ENCODE measurements around the gene ERCC6.

ERCC6 gene

GRCh38 chr10:49512121-49512809 is 26.7 kb downstream of the ERCC6 start:
- DNase-seq (ENCODE audit: low read depth in 2 of 2): no peak

- DNase-seq (ENCODE audit: low read depth in 2 of 2): no peak
These were observed 29.1 kb downstream of the ERCC6 start for GRCh38 chr10:49509771-49510303.

GRCh38 chr10:49508654-49509053 is 30.3 kb downstream of the ERCC6 start:
- no peak for DNase-seq (ENCODE audit: low read depth in 2 of 2)

GRCh38 chr10:49508249-49508648 is 30.7 kb downstream of the ERCC6 start:
- DNase-seq (ENCODE audit: low read depth in 2 of 2): no peak

DNA sequence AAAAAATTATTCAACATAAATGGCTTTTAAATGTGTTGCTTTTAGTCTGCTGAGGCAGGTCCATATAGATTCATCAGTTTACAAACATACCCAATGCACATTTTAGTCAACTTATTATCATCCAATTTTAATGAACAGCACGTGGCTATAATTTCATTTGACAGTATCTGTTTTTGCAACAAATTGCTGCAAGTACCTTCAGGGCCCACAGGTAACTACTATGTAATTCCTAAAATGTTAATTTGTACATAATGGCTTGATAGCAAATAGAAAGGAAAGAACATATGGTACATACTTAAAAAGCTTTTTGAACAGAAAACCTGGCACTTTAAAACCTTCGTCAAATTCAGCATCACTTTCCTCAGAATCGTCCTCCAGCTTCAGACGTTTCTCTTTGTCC is 33.3 kb downstream of the ERCC6 start:
- no peak for DNase-seq (ENCODE audit: low read depth in 2 of 2)

DNA sequence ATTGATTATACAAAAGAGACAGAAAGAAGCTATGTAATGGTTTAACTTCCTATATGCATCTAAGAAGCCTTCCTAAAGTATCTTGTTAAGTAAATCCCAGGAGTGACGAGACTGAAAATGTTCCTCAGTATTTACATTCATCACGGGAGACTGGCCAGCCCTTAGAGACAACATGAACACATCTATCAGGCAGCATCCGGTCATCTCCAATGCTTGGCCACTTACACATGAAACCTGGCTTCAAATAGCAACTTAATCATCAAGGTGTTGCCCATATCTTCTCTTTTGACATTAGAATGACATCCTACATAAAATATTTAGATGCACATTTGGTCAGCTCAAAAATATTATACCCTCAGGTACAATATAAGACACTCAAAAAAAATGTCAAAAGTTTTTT is 33.8 kb downstream of the ERCC6 start:
- no peak for DNase-seq (ENCODE audit: low read depth in 2 of 2)

GRCh38 chr10:49504528-49504927 is 34.4 kb downstream of the ERCC6 start:
- no peak for DNase-seq (ENCODE audit: low read depth in 2 of 2)

DNA sequence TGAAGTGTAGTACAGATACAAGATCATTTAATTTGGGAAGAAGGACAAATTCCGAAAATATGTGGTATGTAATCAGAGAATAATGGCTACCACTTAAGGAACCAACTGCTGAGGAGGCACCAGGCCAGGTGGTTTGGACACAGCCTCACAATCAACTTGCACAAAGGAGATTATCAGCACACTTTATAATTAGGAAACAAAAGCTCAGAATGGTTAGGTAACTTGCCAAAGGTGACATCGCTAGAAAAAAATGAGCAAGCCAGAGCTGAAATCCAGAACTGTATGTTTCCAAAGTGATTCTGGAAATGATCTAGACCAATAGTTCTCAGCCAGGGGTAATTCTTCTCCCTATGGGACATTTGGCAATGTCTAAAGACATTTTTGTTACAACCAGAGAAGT is 36.6 kb downstream of the ERCC6 start:
- no peak for DNase-seq (ENCODE audit: low read depth in 2 of 2)

DNA sequence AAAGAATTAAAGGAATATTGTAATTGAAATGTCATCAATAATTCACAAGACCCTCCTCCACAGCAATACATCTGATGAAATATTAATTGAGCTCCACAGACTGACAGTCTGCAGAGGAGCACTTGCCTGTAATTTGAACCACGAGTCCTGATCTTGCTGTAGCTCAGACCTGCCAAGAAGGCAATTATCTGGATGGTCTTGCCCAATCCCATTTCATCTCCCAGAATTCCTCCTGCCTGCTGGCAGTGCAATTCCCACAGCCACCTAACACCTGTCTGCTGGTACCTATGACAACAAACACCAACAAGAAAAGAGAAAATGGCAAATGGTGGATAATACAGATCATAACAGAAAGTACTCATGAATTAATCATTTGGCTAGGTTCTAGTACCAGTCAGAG is 38.5 kb downstream of the ERCC6 start:
- DNase-seq (ENCODE audit: low read depth in 2 of 2): no peak

GRCh38 chr10:49499305-49499851 is 39.5 kb downstream of the ERCC6 start:
- DNase-seq (ENCODE audit: low read depth in 2 of 2): no peak

DNA sequence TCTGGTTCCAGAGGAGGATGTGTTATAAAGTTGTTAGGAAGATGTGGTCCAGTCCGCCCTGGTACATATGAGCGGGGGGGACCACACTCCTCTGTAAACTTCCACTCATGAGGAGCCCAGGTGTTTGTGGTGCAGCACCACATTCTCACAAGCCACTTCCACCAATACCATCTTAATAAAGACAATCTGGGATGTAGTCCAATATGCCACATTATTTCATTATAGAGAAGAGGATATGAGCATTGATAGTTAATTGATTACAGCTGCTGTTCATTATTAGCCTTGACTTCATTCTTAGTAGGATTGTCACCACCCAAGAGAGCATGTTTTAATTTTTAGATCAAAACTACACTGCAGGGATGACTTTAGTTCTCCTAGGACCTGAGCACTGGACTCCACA is 40.5 kb downstream of the ERCC6 start:
- DNase-seq (ENCODE audit: low read depth in 2 of 2): no peak

GRCh38 chr10:49497358-49497757 is 41.6 kb downstream of the ERCC6 start:
- DNase-seq (ENCODE audit: low read depth in 2 of 2): no peak

GRCh38 chr10:49488056-49488717 is 50.7 kb downstream of the ERCC6 start:
- no peak for DNase-seq (ENCODE audit: low read depth in 2 of 2)

GRCh38 chr10:49486738-49487137 is 52.2 kb downstream of the ERCC6 start:
- no peak for DNase-seq (ENCODE audit: low read depth in 2 of 2)

- no peak for DNase-seq (ENCODE audit: low read depth in 2 of 2)
These were observed 52.9 kb downstream of the ERCC6 start for GRCh38 chr10:49486009-49486408.

GRCh38 chr10:49484486-49485235 is 54.3 kb downstream of the ERCC6 start:
- DNase-seq (ENCODE audit: low read depth in 2 of 2): no peak

- DNase-seq (ENCODE audit: low read depth in 2 of 2): no peak
These were observed 60.1 kb downstream of the ERCC6 start for GRCh38 chr10:49478819-49479218.

DNA sequence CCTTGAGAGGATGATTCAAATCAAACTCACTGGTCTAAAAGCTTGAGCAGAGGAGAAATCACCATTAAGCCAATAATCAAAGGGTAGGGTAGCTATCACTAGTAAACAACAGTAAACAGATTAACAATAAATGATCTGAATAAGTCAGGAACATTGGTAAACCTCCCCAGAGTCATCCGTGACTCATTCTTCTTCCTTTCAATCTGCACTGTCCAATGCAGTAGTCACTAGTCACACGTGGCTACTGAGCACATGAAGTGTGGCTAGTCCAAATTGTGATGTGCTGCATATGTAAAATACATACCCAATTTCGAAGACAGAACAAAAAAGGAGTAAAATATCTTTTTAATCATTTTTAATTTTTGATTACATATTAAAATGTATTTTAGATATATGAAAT is 64.0 kb downstream of the ERCC6 start:
- no peak for DNase-seq (ENCODE audit: low read depth in 2 of 2)

DNA sequence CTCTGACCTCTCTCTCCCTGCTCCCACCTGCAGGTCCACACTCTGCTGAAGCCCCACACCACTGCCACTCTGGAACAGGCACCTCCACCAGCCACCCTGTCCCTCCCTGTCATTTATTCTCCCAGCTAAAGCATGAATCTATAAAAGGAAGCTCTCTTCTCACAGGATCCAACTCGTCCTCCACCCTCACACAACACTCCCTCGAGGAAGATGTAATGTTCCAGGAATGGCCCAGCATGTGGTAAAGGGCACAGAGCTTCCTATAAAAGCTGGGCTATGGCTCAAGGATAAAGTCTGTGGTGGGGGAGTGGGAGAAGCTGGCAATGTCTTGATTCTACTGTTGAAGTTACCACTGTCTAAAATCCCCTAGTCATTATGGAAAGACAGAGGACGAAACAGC is 67.4 kb downstream of the ERCC6 start:
- DNase-seq (ENCODE audit: low read depth in 2 of 2): no peak

GRCh38 chr10:49465736-49466135 is 73.2 kb downstream of the ERCC6 start:
- no peak for DNase-seq (ENCODE audit: low read depth in 2 of 2)

Measured in activated CD8-positive, alpha-beta memory T cell treated with anti-CD3 and anti-CD28 coated beads for 4 hours (primary cell).